ENCODE measurements around the gene LSM3.

DNA sequence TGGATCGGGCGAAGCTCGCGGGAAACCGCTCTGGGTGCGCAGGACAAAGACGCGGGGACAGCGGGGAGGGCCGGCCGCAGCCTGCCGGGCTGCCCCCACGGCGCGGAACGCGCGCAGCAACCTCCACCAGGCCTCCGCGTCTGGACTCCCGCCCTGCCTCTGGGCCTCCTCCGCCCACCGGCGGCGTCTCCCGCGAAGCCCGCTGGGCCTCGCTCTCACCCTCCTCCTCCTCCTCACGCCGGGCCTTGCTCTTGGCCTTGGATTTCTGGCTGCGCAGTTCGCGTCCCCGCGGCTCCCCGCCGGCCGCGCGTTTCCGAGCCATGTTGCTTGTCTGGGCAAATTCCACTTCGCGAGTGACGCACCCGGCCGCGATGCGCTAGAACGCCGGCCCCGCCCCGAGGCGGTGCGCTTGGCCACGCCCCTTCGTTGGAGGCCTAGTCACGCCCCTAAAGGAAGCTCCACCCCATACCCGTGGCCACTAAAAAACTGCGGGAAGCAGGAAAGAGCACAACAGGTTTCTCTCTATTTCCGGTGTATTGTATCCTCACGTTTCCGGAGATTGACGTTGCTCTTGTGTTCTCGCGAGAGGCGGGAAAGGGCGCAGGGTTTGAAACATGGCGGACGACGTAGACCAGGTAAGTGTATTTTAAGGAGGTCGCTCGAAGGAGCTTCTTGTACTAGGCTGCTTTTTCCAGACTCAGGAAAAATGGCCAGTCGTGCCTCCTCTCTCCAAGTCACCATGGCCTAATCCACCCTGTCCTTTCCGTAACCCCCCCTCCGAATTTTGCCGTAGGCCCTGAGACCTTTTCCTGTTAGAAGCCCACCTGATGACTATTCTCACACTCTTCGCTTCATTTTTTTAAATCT lies at the start of gene LSM3, which contains the start of gene XPC:
- TF ChIP-seq, protein P1, sequence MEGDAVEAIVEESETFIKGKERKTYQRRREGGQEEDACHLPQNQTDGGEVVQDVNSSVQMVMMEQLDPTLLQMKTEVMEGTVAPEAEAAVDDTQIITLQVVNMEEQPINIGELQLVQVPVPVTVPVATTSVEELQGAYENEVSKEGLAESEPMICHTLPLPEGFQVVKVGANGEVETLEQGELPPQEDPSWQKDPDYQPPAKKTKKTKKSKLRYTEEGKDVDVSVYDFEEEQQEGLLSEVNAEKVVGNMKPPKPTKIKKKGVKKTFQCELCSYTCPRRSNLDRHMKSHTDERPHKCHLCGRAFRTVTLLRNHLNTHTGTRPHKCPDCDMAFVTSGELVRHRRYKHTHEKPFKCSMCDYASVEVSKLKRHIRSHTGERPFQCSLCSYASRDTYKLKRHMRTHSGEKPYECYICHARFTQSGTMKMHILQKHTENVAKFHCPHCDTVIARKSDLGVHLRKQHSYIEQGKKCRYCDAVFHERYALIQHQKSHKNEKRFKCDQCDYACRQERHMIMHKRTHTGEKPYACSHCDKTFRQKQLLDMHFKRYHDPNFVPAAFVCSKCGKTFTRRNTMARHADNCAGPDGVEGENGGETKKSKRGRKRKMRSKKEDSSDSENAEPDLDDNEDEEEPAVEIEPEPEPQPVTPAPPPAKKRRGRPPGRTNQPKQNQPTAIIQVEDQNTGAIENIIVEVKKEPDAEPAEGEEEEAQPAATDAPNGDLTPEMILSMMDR (IDR thresholded peaks at IDR 0.05): peak in 1 of 6 experiments; percentile 11
- TF ChIP-seq POLR2A (IDR thresholded peaks at IDR 0.05): peak; percentile 88 to 93

Measured in adrenal gland (tissue), 5 donors.